ENCODE results near the gene SLC1A4. TPM values are rescaled to one million over a fixed set of nuclear protein-coding genes. Genes with fewer than 3 reads are reported as not detected.

SLC1A4 gene
- 16.7 and 27.5 TPM in 2 replicates for total RNA-seq (2014; rRNA removed; shearing (Covaris generic))

DNA sequence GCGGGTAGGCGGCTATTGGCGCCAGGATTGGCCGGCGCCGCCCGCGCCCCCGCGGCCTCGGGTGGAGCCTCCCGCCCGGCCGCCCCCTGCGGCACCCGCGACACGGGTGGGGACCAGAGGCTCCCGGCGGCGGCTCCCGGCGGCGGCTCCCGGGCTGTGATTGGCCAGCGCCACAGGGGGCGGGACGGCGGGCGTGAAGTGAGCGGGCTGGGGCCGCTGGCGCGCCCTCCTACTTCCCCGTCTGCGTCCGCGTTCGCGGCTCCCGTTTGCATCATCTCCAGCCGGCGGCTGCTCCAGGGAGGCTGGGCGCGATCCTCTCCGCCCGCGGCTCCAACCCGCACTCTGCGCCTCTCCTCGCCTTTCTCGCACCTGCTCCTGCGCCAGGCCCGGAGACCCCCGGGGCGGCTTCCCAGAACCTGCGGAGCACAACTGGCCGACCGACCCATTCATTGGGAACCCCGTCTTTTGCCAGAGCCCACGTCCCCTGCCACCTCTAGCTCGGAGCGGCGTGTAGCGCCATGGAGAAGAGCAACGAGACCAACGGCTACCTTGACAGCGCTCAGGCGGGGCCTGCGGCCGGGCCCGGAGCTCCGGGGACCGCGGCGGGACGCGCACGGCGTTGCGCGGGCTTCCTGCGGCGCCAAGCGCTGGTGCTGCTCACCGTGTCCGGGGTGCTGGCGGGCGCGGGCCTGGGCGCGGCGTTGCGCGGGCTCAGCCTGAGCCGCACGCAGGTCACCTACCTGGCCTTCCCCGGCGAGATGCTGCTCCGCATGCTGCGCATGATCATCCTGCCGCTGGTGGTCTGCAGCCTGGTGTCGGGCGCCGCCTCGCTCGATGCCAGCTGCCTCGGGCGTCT is at the start of gene SLC1A4:
Gene SLC1A4, plus strand, starts transcription at position 274 of the 856 bp plus-strand sequence. Its CDS starts 245 bp downstream, at position 519.
- Histone ChIP-seq H3K27me3 (replicated peaks) (no peaks in the 10 kb centered on the region), H3K27ac (peak within 1 kb of the TSS; percentile 89), H3K9me3 (replicated peaks) (peaks cover 3% of the 10 kb centered on the region; the same call in 1 of the 2 replicates), H3K4me1 (replicated peaks) (peaks cover 25% of the 10 kb centered on the region), H3K36me3 (0 out of 2 replicates have a peak, but pooled peaks cover 3% of the 10 kb centered on the region), H3K4me3 (peak within 1 kb of the TSS; percentile 53)
- peak; percentile 75 to 84 for DNase-seq (ENCODE audit: low read depth in 1 of 2, low spot score in 2 of 2)

DNA sequence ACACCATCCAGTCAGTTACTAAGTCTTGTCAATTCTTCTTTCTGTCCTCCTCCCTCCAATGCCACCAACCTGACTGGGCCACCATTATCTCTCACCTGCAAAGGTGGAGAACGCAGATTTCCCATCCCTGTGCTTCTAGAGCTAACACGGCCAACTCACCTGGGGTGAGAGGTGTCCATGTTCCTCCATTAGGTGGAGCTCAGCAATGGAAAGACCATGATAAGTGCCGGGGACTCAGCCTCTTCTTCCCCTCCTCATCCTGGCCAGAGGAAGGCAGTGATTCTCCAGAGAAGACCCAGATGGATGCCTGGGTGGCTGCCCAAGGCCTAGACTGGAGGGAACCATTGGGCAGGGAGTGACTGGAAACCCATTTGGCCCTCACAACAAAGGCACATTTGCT is 48.1 kb upstream of the SLC1A4 start:
- no peak overlapping the region for H3K4me3 ChIP-seq
- no peaks in the 10 kb centered on the region for H3K27me3 ChIP-seq (replicated peaks)
- no peak for DNase-seq (ENCODE audit: low read depth in 1 of 2, low spot score in 2 of 2)
- H3K36me3 ChIP-seq, result no peaks in the 10 kb centered on the region
- no peaks in the 10 kb centered on the region for H3K9me3 ChIP-seq (replicated peaks)
- peaks cover 20% of the 10 kb centered on the region for H3K4me1 ChIP-seq (replicated peaks)
- no peak overlapping the region for H3K27ac ChIP-seq

DNA sequence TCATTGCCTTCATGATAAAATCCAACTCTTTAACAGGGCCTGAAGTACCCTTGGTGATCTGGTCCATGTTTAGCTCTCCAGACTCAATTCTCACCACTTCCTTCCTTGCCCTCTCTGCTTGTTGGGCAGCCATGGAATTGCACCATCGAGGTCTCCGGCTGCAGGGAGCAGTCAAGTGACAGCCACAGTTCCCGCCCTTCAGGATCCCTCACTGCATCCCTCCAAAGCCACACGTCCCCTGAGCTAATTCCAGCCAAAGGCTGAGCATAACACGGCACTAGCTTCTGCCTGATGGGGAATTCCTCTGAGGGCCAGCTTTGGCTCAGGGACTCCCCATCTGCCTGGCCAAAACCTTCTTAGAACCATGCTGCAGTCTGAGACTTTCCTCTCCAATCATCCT is 47.4 kb upstream of the SLC1A4 start:
- Histone ChIP-seq H3K27ac (no peak overlapping the region), H3K9me3 (replicated peaks) (no peaks in the 10 kb centered on the region), H3K4me1 (replicated peaks) (peaks cover 26% of the 10 kb centered on the region), H3K4me3 (no peak overlapping the region), H3K36me3 (no peaks in the 10 kb centered on the region), H3K27me3 (replicated peaks) (no peaks in the 10 kb centered on the region)
- DNase-seq (ENCODE audit: low read depth in 1 of 2, low spot score in 2 of 2), result no peak

DNA sequence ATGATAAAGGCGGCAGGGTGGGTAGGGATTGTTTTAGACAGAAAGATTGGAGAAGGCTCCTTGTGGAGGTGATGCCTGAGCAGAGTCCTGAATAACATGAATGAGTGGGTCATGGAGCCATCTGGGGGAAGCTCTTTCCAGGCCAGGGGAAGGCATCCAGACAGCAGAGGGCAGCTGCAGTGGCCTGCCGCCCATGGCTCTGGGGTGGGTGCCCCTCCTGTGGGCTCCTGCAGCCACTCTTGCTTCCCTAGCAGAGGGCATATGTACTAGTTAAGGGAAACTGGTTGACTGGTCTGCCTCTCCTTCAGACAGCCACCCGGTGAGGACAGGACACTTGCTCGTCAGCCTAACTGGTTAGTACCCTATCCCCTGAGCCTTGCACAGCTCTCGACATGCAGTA is 46.5 kb upstream of the SLC1A4 start:
- no peaks in the 10 kb centered on the region for H3K9me3 ChIP-seq (replicated peaks)
- no peaks in the 10 kb centered on the region for H3K36me3 ChIP-seq
- no peak overlapping the region for H3K27ac ChIP-seq
- H3K27me3 ChIP-seq (replicated peaks), result no peaks in the 10 kb centered on the region
- DNase-seq (ENCODE audit: low read depth in 1 of 2, low spot score in 2 of 2), result no peak
- peaks cover 35% of the 10 kb centered on the region for H3K4me1 ChIP-seq (replicated peaks)
- no peak overlapping the region for H3K4me3 ChIP-seq

DNA sequence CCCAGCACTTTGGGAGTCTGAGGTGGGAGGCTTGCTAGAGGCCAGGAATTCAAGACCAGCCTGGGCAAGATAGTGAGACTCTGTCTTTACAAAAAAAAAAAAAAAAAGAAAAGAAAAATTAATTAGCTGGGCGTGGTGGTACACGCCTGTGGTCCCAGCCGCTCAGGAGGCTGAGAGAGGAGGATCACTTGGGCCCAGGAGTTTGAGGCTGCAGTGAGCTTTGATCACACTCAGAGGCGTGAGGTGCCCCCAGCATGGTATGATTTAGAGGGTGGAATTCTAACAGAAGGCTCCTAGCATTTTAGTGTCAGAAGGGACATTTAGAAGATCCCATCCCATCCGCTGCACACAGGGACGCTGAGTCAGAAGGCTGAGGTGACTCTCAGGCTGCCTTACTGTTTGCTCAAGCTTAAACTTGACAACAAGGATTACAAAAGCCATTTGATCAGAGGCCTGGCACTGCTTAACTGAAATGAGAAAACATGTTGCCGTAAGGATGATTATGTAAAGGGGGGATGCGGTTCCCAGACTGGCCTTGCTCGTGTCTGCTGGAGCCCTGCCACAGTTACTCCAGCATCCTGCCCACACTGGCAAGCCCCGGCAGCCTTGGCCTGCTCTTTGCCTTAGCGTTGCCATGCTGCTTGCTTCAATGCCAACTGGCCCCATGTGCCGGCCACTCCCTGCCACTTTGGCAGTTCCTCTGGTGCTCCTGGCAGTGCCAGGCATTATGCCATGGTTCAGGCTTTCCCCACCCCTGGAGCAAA is 45.6 kb upstream of the SLC1A4 start:
- H3K36me3 ChIP-seq, result no peaks in the 10 kb centered on the region
- H3K4me3 ChIP-seq, result no peak overlapping the region
- no peak overlapping the region for H3K27ac ChIP-seq
- peaks cover 39% of the 10 kb centered on the region for H3K4me1 ChIP-seq (replicated peaks)
- H3K27me3 ChIP-seq (replicated peaks), result no peaks in the 10 kb centered on the region
- DNase-seq (ENCODE audit: low read depth in 1 of 2, low spot score in 2 of 2), result peak; percentile 61 to 63
- no peaks in the 10 kb centered on the region for H3K9me3 ChIP-seq (replicated peaks)

DNA sequence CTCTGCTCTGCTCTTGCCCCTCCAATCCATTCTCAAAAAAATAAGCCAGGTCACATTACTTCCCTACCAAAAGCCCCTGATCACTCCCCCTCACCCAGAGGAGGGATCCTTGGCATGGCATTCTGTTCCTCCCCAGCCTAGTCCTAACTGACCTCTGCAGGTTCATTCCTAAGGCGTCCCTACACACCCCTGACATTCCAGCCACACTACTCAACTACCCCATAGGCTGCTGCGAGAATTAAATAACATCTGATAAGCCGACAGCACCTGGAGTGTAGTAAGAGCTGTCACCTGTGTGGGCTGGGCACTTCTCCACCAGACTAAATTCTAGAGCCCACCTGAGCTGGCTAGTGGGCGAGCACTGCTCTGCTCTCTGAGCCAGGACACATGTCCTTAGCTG is 44.7 kb upstream of the SLC1A4 start:
- no peak overlapping the region for H3K4me3 ChIP-seq
- H3K9me3 ChIP-seq (replicated peaks), result no peaks in the 10 kb centered on the region
- H3K27me3 ChIP-seq (replicated peaks), result no peaks in the 10 kb centered on the region
- no peak overlapping the region for H3K27ac ChIP-seq
- no peaks in the 10 kb centered on the region for H3K36me3 ChIP-seq
- peaks cover 39% of the 10 kb centered on the region for H3K4me1 ChIP-seq (replicated peaks)
- no peak for DNase-seq (ENCODE audit: low read depth in 1 of 2, low spot score in 2 of 2)

DNA sequence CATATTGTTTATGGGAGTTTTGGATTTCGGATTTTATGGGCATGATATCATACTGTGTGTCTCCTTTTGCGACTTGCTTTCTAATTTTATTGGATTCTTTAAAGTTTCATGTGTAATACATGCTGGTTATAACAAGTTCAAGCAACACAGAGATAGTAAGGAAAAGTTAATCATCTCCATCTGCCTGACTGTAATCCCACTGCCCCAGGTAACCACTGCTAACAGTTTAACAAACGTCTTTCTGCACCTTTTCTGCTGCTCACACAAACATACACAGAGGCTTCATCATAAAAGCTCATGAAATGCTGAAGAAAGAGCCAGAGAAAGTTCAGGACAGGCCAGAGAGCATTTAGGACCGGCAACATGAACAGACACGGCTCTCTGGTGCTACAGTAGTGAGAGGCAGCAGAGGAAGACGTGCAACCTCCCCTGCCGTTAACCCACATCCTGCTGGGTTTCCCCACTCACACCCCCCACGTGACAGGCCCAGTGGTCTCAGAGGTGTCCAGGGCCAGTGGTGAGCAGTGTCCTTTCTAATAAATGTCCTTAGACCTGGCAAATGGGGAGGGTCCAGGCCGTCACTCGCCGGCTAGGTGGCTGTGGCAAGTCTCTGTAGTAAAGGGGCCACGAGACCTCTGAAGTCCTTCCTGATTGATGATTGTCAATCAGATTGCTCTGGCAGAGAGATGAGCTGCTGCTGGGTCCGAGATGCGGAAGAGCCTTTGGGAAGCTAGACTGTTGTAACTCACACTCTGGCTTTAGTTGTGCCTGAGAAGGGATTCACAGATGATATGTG is 43.0 kb upstream of the SLC1A4 start:
- H3K36me3 ChIP-seq, result no peaks in the 10 kb centered on the region
- DNase-seq (ENCODE audit: low read depth in 1 of 2, low spot score in 2 of 2), result peak; percentile 77 to 79
- no peaks in the 10 kb centered on the region for H3K9me3 ChIP-seq (replicated peaks)
- no peaks in the 10 kb centered on the region for H3K27me3 ChIP-seq (replicated peaks)
- H3K4me1 ChIP-seq (replicated peaks), result peaks cover 55% of the 10 kb centered on the region
- peak overlapping the region; percentile 75 for H3K27ac ChIP-seq
- H3K4me3 ChIP-seq, result no peak overlapping the region

DNA sequence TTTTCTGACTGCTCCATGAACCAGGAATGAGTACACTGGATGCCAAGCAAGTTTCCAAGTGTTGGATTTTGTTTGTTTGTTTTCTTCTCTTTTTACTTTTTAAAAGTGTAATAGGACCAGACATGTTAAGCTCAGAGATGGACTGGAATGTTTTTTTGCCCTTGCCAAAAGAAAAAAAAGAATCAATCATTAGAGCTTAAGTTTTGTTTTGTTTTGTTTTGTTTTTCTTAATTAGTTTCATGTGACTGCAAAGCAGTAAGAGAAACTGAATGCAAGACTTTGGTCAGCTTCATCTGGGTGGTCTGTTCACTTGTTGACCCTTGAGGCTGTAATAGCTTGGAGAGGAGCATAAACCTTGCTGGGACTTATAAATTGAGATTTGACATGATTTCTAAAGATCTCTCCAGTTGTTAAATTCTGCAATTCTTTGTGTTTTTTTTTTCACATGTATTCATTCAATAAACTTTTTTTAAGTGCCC is 42.4 kb upstream of the SLC1A4 start:
- Histone ChIP-seq H3K9me3 (replicated peaks) (no peaks in the 10 kb centered on the region), H3K36me3 (no peaks in the 10 kb centered on the region), H3K4me3 (no peak overlapping the region), H3K27me3 (replicated peaks) (no peaks in the 10 kb centered on the region), H3K4me1 (replicated peaks) (peaks cover 61% of the 10 kb centered on the region), H3K27ac (peak overlapping the region; percentile 75)
- DNase-seq (ENCODE audit: low read depth in 1 of 2, low spot score in 2 of 2), result peak; percentile 60 to 88

DNA sequence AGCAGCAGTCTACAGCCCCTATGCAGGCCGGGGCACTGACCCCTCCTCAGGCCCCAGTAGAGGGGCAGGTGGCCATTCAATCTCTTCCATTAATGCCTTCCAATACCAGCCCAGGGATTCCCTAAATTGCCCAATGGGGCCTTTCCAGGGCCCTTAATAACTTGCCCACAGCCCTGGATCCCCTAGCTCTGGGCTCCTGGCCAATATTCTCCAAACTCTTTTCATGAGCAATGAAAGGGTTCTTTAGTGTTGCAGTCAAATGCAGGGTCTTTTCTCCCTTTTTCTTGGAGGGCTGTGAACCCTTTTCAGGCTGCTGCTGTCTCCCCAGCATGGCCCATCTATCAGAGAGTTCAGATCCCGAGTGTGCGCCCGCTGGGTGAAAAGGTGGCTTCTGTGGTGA is 41.3 kb upstream of the SLC1A4 start:
- Histone ChIP-seq H3K27ac (no peak overlapping the region), H3K4me1 (replicated peaks) (peaks cover 72% of the 10 kb centered on the region), H3K4me3 (no peak overlapping the region), H3K9me3 (replicated peaks) (no peaks in the 10 kb centered on the region), H3K36me3 (no peaks in the 10 kb centered on the region), H3K27me3 (replicated peaks) (no peaks in the 10 kb centered on the region)
- DNase-seq (ENCODE audit: low read depth in 1 of 2, low spot score in 2 of 2), result peak in 1 of 2 experiments; percentile 7

DNA sequence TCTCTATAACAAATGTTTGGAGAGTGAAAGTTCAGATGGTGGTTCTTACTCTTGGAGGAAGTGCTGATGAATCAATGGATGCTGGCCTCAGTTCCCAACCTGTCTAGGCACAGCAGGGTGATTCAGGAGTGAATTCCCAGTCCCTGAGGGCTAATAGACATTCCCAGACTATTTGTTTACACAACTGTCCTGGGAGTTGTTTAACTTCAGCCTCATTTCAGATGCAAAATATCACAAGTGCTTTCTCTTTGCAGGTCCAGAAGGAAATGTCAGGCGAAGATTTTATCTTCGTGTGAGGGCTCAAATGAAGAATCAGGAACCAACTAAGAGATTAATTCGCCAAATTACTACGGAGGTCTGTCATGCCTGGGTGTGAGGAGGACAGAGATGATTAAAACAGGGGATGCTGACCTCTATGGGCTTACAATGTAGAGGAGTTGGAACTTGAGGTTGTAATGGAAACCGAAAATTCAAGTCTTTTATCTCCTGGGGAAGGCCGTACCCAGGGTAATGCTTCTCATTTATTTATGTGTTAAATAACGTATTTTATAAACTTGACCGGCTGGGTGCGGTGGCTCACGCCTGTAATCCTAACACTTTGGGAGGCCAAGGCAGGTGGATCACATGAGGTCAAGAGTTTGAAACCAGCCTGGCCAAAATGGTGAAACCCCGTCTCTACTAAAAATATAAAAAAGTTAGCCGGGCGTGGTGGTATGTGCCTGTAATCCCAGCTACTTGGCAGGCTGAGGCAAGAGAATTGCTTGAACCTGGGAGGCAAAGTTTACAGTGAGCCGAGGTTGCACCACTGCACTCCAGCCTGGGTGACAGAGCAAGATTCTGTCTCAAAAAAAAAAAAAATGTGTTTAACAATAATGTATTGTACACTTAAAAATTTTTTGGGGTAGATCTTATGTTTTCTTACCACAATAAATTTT is 38.7 kb upstream of the SLC1A4 start:
- Histone ChIP-seq H3K9me3 (replicated peaks) (no peaks in the 10 kb centered on the region), H3K4me1 (replicated peaks) (peaks cover 70% of the 10 kb centered on the region), H3K4me3 (no peak overlapping the region), H3K36me3 (no peaks in the 10 kb centered on the region), H3K27ac (peak overlapping the region; percentile 42; the same call in 1 of the 2 replicates), H3K27me3 (replicated peaks) (no peaks in the 10 kb centered on the region)
- peak; percentile 72 to 84 for DNase-seq (ENCODE audit: low read depth in 1 of 2, low spot score in 2 of 2)

DNA sequence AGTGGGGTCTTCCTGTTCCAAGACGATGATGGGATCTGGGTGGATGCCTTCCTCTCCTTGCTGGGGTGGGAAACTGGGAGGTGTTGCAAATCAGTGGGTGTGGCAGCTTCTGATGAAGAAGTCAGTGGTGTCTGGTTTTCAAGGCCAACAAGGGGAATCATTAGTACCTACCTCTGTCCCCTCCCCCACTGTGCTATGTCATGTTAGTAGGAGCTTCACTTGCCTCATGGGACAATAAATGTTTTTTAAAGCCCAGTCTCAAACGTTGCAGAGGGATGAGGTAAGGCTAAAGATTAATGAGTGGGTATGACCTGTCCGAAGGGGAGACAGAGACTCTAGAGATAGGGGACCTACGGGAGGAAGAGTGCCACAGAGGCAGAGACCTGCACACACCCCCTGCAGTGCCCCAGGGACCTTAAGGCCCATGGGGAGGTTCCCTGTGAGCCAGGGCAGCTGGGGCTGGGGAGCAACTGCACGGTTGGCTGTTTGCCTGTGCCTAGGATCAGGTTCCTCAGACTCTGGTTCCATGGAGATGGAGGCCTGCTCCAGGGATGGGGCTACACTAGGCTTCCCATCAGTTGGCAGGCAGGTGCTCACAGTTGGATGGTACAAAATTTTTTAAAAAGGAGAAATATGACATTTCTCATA is 37.8 kb upstream of the SLC1A4 start:
- no peaks in the 10 kb centered on the region for H3K36me3 ChIP-seq

DNA sequence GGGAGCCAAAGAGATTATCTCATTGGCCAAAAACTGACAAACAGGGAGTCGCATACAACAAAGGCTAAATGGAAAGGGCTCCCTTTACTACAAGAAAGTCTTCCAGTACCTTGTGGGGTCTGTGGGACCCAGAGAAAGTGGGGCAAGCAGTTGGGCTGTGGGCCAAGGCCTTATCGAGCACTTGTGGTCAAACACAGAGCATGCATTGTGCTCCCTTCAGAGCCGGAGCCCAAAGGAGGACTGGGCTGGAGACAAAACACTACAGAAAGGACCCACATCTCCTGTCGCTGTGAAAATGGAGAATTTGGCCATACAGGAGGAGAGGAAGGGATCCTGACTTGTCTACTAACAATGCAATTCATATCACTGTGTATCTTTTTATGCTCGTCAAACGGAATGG is 37.1 kb upstream of the SLC1A4 start:
- Histone ChIP-seq H3K9me3 (replicated peaks) (no peaks in the 10 kb centered on the region), H3K36me3 (no peaks in the 10 kb centered on the region), H3K4me3 (0 out of 2 replicates have a peak overlapping the region, but pooled peaks have one; percentile 1), H3K27ac (peak overlapping the region; percentile 91), H3K4me1 (replicated peaks) (peaks cover 54% of the 10 kb centered on the region), H3K27me3 (replicated peaks) (no peaks in the 10 kb centered on the region)
- no peak for DNase-seq (ENCODE audit: low read depth in 1 of 2, low spot score in 2 of 2)

More for the DNA sequence above, 37.8 kb upstream of the SLC1A4 start:
- Histone ChIP-seq H3K4me1 (replicated peaks) (peaks cover 61% of the 10 kb centered on the region), H3K4me3 (no peak overlapping the region), H3K27ac (peak overlapping the region; percentile 91), H3K9me3 (replicated peaks) (no peaks in the 10 kb centered on the region), H3K27me3 (replicated peaks) (no peaks in the 10 kb centered on the region)
- DNase-seq (ENCODE audit: low read depth in 1 of 2, low spot score in 2 of 2), result no peak
